Chondrocyte (in vitro differentiated cells): ENCODE measurements around the gene ABHD18. TPM values are rescaled to one million over a fixed set of nuclear protein-coding genes. Genes with fewer than 3 reads are reported as not detected.
"Not testable (repeated sequence)": the region's sequence is repeated elsewhere in the genome, so short reads cannot be mapped to it uniquely, and the experiment has no call there.

Experiments used
- DNase-seq: peaks from one replicate; pipeline ENCODE4 v3.0.0; 2021; ENCODE audit warnings: mixed read lengths, low spot score
- H3K27ac Mint-ChIP-seq: one replicate; pipeline ENCODE4 v1.8.0; 2021; ENCODE audit warnings: mild to moderate bottlenecking, moderate library complexity, mixed read lengths; ENCODE audit not compliant: unreplicated experiment
- H3K27me3 Mint-ChIP-seq: 2 replicates; pipeline ENCODE4 v1.8.0; 2021; ENCODE audit warnings: low read depth, mixed read lengths
- H3K36me3 Mint-ChIP-seq: 2 replicates; pipeline ENCODE4 v1.8.0; 2021; ENCODE audit warnings: low read depth, mixed read lengths
- H3K4me1 Mint-ChIP-seq: 2 replicates; pipeline ENCODE4 v1.8.0; 2021; ENCODE audit warnings: low read depth, mild to moderate bottlenecking, mixed read lengths
- H3K4me3 Mint-ChIP-seq: one replicate; pipeline ENCODE4 v1.8.0; 2021; ENCODE audit warnings: mild to moderate bottlenecking, moderate library complexity, mixed read lengths; ENCODE audit not compliant: unreplicated experiment
- H3K9me3 Mint-ChIP-seq: 2 replicates; pipeline ENCODE4 v1.8.0; 2021; ENCODE audit warnings: low read depth, mixed read lengths
- total RNA-seq: library from RNA; stranded (reverse); gene quantifications from 3 replicates; pipeline ENCODE4 v1.2.1, GENCODE V29; 2021
- TF ChIP-seq, protein P1 (sequence below): fragments of 200-600 bp; sonication (generic); IDR thresholded peaks from 2 replicates; pipeline ENCODE4 v1.5.0; 2021; ENCODE audit warnings: antibody characterized with exemption, mild to moderate bottlenecking, moderate library complexity

The ABHD18 gene
- total RNA-seq, 1 donor from 2014 or later: 9.9 TPM

DNA sequence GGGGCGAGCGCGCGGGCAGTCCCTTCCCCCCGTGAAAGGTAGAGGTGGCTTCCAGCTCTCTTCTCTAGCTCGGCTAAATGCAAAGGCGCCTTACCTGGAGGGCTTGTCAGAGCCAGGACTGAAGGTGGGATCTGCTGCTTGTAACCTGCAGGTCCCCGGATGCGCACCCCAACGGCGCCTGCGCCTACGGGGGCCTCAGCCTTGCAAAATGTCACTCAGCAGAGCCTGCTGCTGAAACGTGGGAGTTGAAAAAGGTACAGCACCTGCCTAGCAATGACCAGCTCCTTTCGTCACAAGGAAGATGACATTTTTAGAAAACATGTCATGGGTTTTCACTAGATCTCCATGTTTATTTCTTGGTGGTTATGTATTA is 583 bp downstream of the ABHD18 start:
- Mint-ChIP-seq H3K9me3 (no peaks in the 10 kb centered on the region), H3K4me3 (peak overlapping the region; percentile 92), H3K27me3 (no peaks in the 10 kb centered on the region), H3K36me3 (no peaks in the 10 kb centered on the region), H3K27ac (peak overlapping the region; percentile 96), H3K4me1 (peaks cover 27% of the 10 kb centered on the region)
- no peak for DNase-seq
- TF ChIP-seq, protein P1, sequence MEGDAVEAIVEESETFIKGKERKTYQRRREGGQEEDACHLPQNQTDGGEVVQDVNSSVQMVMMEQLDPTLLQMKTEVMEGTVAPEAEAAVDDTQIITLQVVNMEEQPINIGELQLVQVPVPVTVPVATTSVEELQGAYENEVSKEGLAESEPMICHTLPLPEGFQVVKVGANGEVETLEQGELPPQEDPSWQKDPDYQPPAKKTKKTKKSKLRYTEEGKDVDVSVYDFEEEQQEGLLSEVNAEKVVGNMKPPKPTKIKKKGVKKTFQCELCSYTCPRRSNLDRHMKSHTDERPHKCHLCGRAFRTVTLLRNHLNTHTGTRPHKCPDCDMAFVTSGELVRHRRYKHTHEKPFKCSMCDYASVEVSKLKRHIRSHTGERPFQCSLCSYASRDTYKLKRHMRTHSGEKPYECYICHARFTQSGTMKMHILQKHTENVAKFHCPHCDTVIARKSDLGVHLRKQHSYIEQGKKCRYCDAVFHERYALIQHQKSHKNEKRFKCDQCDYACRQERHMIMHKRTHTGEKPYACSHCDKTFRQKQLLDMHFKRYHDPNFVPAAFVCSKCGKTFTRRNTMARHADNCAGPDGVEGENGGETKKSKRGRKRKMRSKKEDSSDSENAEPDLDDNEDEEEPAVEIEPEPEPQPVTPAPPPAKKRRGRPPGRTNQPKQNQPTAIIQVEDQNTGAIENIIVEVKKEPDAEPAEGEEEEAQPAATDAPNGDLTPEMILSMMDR: no peak

DNA sequence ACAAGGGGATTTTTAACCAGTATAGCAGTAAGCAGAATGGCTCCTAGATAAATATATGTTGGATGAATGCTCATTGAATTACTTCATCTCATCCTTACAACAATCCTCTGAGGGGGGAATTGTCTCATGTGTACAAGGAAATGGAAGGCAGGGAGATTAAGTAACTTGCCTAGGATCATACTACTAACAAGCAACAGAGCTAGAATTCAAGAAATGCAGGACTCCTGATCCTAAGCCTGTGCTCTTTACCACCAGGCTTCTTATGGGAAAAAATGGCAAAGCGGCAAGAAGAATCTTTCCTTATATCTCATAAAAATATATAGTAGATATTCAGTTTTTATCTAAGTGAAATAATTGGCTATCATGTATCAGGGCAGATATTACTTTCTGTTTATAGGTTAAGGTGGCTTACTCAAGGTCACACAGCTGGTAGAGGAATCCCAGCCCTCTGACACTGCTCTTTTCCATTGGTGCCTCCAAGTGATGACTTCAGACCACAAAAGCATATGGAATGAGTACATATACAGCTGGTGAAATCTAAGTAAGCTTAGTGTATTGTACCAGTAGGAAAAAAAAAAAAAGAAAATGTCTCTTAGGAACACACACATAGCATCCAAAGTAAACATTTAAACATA is 2.1 kb downstream of the ABHD18 start:
- TF ChIP-seq, protein P1: no peak
- no peaks in the 10 kb centered on the region for H3K9me3 Mint-ChIP-seq
- no peaks in the 10 kb centered on the region for H3K36me3 Mint-ChIP-seq
- peaks cover 29% of the 10 kb centered on the region for H3K4me1 Mint-ChIP-seq
- H3K27ac Mint-ChIP-seq: no peak overlapping the region
- H3K4me3 Mint-ChIP-seq: no peak overlapping the region
- no peaks in the 10 kb centered on the region for H3K27me3 Mint-ChIP-seq
- DNase-seq: no peak

GRCh38 chr4:127968586-127968985 is 3.4 kb downstream of the ABHD18 start:
- peaks cover 18% of the 10 kb centered on the region for H3K4me1 Mint-ChIP-seq
- H3K9me3 Mint-ChIP-seq: no peaks in the 10 kb centered on the region

DNA sequence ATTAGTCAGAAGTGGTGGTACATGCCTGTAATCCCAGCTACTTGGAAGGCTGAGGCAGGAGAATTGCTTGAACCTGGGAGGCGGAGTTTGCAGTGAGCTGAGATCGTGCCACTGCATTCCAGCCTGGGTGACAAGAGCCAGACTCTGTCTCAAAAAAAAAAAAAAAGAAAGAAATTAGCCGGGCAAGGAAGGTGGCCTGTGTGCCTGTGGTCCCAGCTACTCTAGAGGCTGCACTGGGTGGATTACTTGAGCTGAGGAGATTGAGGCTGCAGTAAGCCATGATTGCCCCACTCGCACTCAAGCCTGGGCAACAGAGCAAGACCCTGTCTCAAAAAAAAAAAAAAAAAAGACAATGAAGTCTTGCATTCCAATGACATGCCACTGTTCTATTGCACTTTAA is 5.7 kb downstream of the ABHD18 start:
- H3K4me3 Mint-ChIP-seq, H3K36me3 Mint-ChIP-seq, H3K27ac Mint-ChIP-seq, H3K9me3 Mint-ChIP-seq, H3K27me3 Mint-ChIP-seq, DNase-seq: not testable (repeated sequence)
- peaks cover 13% of the 10 kb centered on the region for H3K4me1 Mint-ChIP-seq

More at GRCh38 chr4:127968586-127968985, 3.4 kb downstream of the ABHD18 start:
- TF ChIP-seq, protein P1: no peak
- Mint-ChIP-seq H3K27ac (no peak overlapping the region), H3K36me3 (no peaks in the 10 kb centered on the region), H3K4me3 (no peak overlapping the region), H3K27me3 (no peaks in the 10 kb centered on the region)
- no peak for DNase-seq

DNA sequence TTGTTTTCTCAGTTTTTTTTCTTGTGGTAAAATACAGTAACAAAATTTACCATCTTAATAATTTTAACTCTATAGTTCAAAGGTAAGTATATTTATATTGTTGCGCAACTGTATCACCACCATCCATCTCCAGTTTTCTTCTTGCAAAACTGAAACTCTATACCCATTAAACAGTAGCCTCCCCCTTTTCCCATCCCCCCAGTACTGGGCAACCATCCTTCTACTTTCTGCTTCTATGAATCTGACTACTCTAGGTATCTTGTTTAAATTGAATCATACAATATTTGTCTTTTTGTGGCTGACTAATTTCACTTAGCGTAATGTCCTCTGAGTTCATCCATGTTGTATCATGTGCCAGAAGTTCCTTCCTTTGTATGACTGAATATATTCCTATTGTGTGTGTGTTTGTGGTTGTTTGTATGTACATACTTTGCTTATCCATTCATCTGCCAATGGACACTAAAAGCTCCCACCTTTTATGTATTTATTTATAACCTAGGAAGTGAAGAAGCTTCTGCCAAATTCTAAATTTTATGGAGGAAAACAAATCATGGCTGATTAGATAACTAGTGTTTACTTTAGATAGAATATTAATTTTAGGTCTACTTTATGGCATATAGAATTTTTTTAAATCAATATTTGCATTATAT is 10.0 kb downstream of the ABHD18 start:
- no peak overlapping the region for H3K4me3 Mint-ChIP-seq
- no peaks in the 10 kb centered on the region for H3K9me3 Mint-ChIP-seq
- no peak for DNase-seq
- H3K4me1 Mint-ChIP-seq: peaks cover 6% of the 10 kb centered on the region
- TF ChIP-seq, protein P1: no peak
- H3K27ac Mint-ChIP-seq: no peak overlapping the region
- H3K36me3 Mint-ChIP-seq: peaks cover 5% of the 10 kb centered on the region
- no peaks in the 10 kb centered on the region for H3K27me3 Mint-ChIP-seq

DNA sequence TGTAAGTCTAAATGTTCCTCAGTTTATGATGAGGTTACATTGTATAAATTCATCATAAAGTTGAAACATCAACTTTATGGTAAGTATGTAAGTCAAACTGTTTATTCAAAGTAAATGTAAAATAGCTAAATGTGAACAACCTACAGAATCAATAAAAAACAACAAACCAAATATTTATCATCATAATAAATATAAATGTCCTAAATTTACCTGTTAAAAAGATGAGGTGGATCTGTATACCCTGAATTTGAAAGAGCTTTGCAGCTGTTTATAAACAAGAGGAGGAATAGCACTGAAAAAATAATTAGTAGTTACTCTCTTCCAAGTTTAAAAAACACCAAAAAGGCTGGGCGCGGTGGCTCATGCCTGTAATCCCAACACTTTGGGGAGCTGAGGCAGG is 13.7 kb downstream of the ABHD18 start:
- peaks cover 6% of the 10 kb centered on the region for H3K36me3 Mint-ChIP-seq
- DNase-seq: no peak
- H3K4me1 Mint-ChIP-seq: peaks cover 4% of the 10 kb centered on the region
- H3K4me3 Mint-ChIP-seq: no peak overlapping the region
- TF ChIP-seq, protein P1: no peak
- no peak overlapping the region for H3K27ac Mint-ChIP-seq
- H3K27me3 Mint-ChIP-seq: no peaks in the 10 kb centered on the region
- no peaks in the 10 kb centered on the region for H3K9me3 Mint-ChIP-seq
